HepG2 (cell line): ENCODE data around the gene PPP1R9A. TPM values are rescaled to one million over a fixed set of nuclear protein-coding genes. Genes with fewer than 3 reads are reported as not detected.

Experiments
- ATAC-seq: fragments of 200-7000 bp; cut with Tn5 transposase; 3 replicates; pipeline ENCODE4 v1.9.1; 2020; ENCODE audit warnings: mild to moderate bottlenecking, moderate library complexity
- BruUV-seq: library from RNA; stranded (reverse); fragments of 400-500 nt; replicated peaks from 2 replicates; lab custom pipeline; 2021; lab: Mats Ljungman, UMichigan
- CTCF ChIA-PET: fragments of 300-600 bp; formaldehyde crosslinking; extraction: SDS; loops from one replicate; lab custom pipeline; 2021; ENCODE audit warnings: low total read pairs, inconsistent platforms, low intra/inter-chr PET ratio; lab: Yijun Ruan, JAX
- POLR2A ChIA-PET: fragments of 350-600 bp; sonication (Branson Sonifier 250); formaldehyde crosslinking; loops from one replicate; lab custom pipeline; 2020; ENCODE audit warnings: antibody characterized with exemption, inconsistent platforms; lab: Yijun Ruan, JAX
- DNase-seq: peaks from one replicate; pipeline ENCODE4 v3.0.0-alpha.2; 2015; ENCODE audit warnings: low spot score
- FAIRE-seq: peaks from 3 replicates; lab custom pipeline; 2011; peaks lifted over from hg19 to GRCh38; lab: Jason Lieb, UNC
- H2AFZ ChIP-seq: one replicate; pipeline ENCODE4 v1.6.1; 2011; ENCODE audit warnings: low read length, inconsistent platforms
- H3K27ac ChIP-seq: fragments of 300-600 bp; 3 replicates; pipeline ENCODE4 v1.8.0; 2011; ENCODE audit warnings: mixed run types, mild to moderate bottlenecking, mixed read lengths, low read length, inconsistent platforms; ENCODE audit not compliant: insufficient read depth; ENCODE audit errors: extremely low read length
- H3K27me3 ChIP-seq, 2 experiments: fragments of 200-600 bp in 1 of 2; 2 replicates in 1 of 2; 3 replicates in 1 of 2; pipeline versions ENCODE4 v1.6.0 to v1.8.0; 2011; ENCODE audit warnings: low read length in 2 of 2, mild to moderate bottlenecking in 2 of 2, moderate library complexity in 2 of 2, inconsistent platforms in 1 of 2; ENCODE audit not compliant: insufficient read depth in 2 of 2, control insufficient read depth in 1 of 2
- H3K36me3 ChIP-seq, 2 experiments: fragments of 200-600 bp in 1 of 2; replicated peaks in 1 of 2; 2 replicates in 1 of 2; 3 replicates in 1 of 2; pipeline versions ENCODE4 v1.5.1 to v1.8.0; 2011; ENCODE audit warnings: low read length in 2 of 2, inconsistent platforms in 1 of 2; ENCODE audit not compliant: insufficient read depth in 2 of 2, control insufficient read depth in 1 of 2
- H3K4me1 ChIP-seq: 2 replicates; pipeline ENCODE4 v1.5.1; 2012; ENCODE audit warnings: low read length, inconsistent platforms; ENCODE audit not compliant: insufficient read depth
- H3K4me2 ChIP-seq: 2 replicates; pipeline ENCODE4 v1.6.0; 2011; ENCODE audit warnings: low read depth, low read length, inconsistent platforms
- H3K4me3 ChIP-seq, 3 experiments: fragments of 200-600 bp in 1 of 3; sonication (generic), shearing (Covaris generic) in 1 of 3; replicated peaks in 1 of 3; 2 replicates each; pipeline ENCODE4 v1.5.1; 2011 to 2016; ENCODE audit warnings: low read length in 3 of 3, inconsistent platforms in 2 of 3, low read depth in 2 of 3, mild to moderate bottlenecking in 2 of 3, control low read depth in 1 of 3, mixed read lengths in 1 of 3; ENCODE audit not compliant: insufficient read depth in 1 of 3
- H3K79me2 ChIP-seq: one replicate; pipeline ENCODE4 v1.6.1; 2011; ENCODE audit warnings: low read length, inconsistent platforms; ENCODE audit not compliant: insufficient read depth
- H3K9ac ChIP-seq: 2 replicates; pipeline ENCODE4 v1.6.0; 2011; ENCODE audit warnings: mild to moderate bottlenecking, low read depth, low read length, inconsistent platforms; ENCODE audit not compliant: insufficient read depth
- H3K9me3 ChIP-seq: 2 replicates; pipeline ENCODE4 v1.5.1; 2012; ENCODE audit warnings: mild to moderate bottlenecking, low read length
- H4K20me1 ChIP-seq: 2 replicates; pipeline ENCODE4 v1.6.0; 2011; ENCODE audit warnings: inconsistent platforms, mild to moderate bottlenecking, low read length, moderate library complexity; ENCODE audit not compliant: insufficient read depth
- BRD4 ChIP-seq: sonication (generic); formaldehyde crosslinking; IDR thresholded peaks from 2 replicates; pipeline ENCODE4 v1.4.0; 2020; ENCODE audit warnings: missing genetic modification reagents
- GFI1 ChIP-seq: sonication (generic); formaldehyde crosslinking; IDR thresholded peaks from 2 replicates; pipeline ENCODE4 v1.5.0; 2020; ENCODE audit warnings: missing genetic modification reagents, mild to moderate bottlenecking, borderline replicate concordance
- MNT ChIP-seq: fragments of 450-650 bp; IDR thresholded peaks from 2 replicates; pipeline ENCODE4 v1.6.1; 2016
- PRPF4 ChIP-seq: fragments of 200-400 bp; formaldehyde crosslinking; IDR thresholded peaks from 2 replicates; pipeline ENCODE4 v1.6.1; 2016; ENCODE audit warnings: low read length, low read depth; ENCODE audit not compliant: poor library complexity, severe bottlenecking
- SNAPC5 ChIP-seq: sonication (generic); formaldehyde crosslinking; IDR thresholded peaks from 2 replicates; pipeline ENCODE4 v1.8.1; 2023; ENCODE audit warnings: mild to moderate bottlenecking, missing genetic modification reagents, borderline replicate concordance
- THYN1 ChIP-seq: sonication (generic); formaldehyde crosslinking; IDR thresholded peaks from 2 replicates; pipeline ENCODE4 v1.8.1; 2023; ENCODE audit warnings: low read depth, mild to moderate bottlenecking, moderate library complexity, missing genetic modification reagents, borderline replicate concordance
- TRAFD1 ChIP-seq: sonication (generic); formaldehyde crosslinking; IDR thresholded peaks from 2 replicates; pipeline ENCODE4 v1.5.1; 2020; ENCODE audit warnings: missing genetic modification reagents, mild to moderate bottlenecking, borderline replicate concordance
- ZNF275 ChIP-seq: sonication (generic); formaldehyde crosslinking; IDR thresholded peaks from 2 replicates; pipeline ENCODE4 v1.8.0; 2022; ENCODE audit warnings: missing genetic modification reagents, mild to moderate bottlenecking, inconsistent platforms, borderline replicate concordance
- ZNF460 ChIP-seq: sonication (generic); formaldehyde crosslinking; IDR thresholded peaks from 2 replicates; pipeline ENCODE4 v1.5.1; 2020; ENCODE audit warnings: missing genetic modification reagents, mild to moderate bottlenecking, borderline replicate concordance
- in situ Hi-C: cut with HindIII; loops from 2 replicates; pipeline ENCODE4 v1.10.0; 2017; ENCODE audit warnings: low pct_unique_long_range_greater_than_20kb; ENCODE audit not compliant: extremely low pct_ligation_motif_present
- intact Hi-C: fragments of 100-400 bp; cut with micrococcal nuclease; formaldehyde crosslinking; loops from one replicate; pipeline ENCODE4 v1.10.0; 2022; ENCODE audit not compliant: unreplicated experiment
- polyA plus RNA-seq, 8 experiments: library from polyadenylated mRNA; depleted of rRNA in 3 of 8; stranded (reverse) in 7 of 8; unstranded in 1 of 8; fragments of >200 nt; fragmentation: Illumina TruSeq in 4 of 8; extraction: Trizol in 4 of 8; gene quantifications; 2 replicates each; pipeline versions ENCODE4 v1.2.1 to v1.2.3, GENCODE V29; 2011 to 2016; ENCODE audit warnings: low read depth in 4 of 8, missing spikeins in 1 of 8, mixed read lengths in 1 of 8; ENCODE audit not compliant: insufficient read depth in 1 of 8
- total RNA-seq, 5 experiments: library from RNA; depleted of rRNA; stranded (reverse); fragments of >200 nt; fragmentation: Illumina TruSeq; extraction: Trizol; gene quantifications; 2 replicates each; pipeline ENCODE4 v1.2.3, GENCODE V29; 2016; ENCODE audit warnings: low read depth in 1 of 5

PPP1R9A gene
- total and polyA plus RNA-seq, 2 of the 13 experiments (the other 11 are each of a cell fraction or from before 2014, with no cell fraction given): 11.4 to 31.9 TPM

- Histone ChIP-seq H3K9ac (no peak overlapping the region), H2AFZ (no peak overlapping the region), H3K27ac (no peak overlapping the region), H3K79me2 (no peaks in the 10 kb centered on the region), H3K9me3 (no peaks in the 10 kb centered on the region), H3K36me3 (no peaks in the 10 kb centered on the region), H3K27me3 (no peaks in the 10 kb centered on the region), H3K4me3 (no peak overlapping the region), H4K20me1 (no peaks in the 10 kb centered on the region), H3K4me2 (no peak overlapping the region), H3K4me1 (peaks cover 16% of the 10 kb centered on the region)
- no peak for ATAC-seq
- in situ Hi-C loops: no loop called here
- CTCF ChIA-PET: no interaction called here
- BruUV-seq: no TSS peak
- intact Hi-C loops: no loop called here
- TF ChIP-seq THYN1: no peak
- no peak for TF ChIP-seq MNT
- no peak for TF ChIP-seq GFI1
- TF ChIP-seq SNAPC5 (CRISPR knock-in tag): no peak
- no peak for TF ChIP-seq PRPF4
- TF ChIP-seq ZNF275 (CRISPR knock-in tag): no peak
- TF ChIP-seq TRAFD1 (CRISPR knock-in tag): no peak
- TF ChIP-seq ZNF460 (CRISPR knock-in tag): no peak
- no peak for TF ChIP-seq BRD4 (CRISPR knock-in tag)
- no peak for FAIRE-seq
- POLR2A ChIA-PET: no interaction called here
- DNase-seq: no peak
These were observed 198.2 kb downstream of the PPP1R9A start for GRCh38 chr7:95105627-95106026.
